Hematopoietic multipotent progenitor cell (in vitro differentiated cells): ENCODE measurements around the gene MYO1A. TPM values are rescaled to one million over a fixed set of nuclear protein-coding genes. Genes with fewer than 3 reads are reported as not detected.
"Not testable (repeated sequence)": the region's sequence is repeated elsewhere in the genome, so short reads cannot be mapped to it uniquely, and the experiment has no call there.

Source experiments
- DNase-seq, 3 donors: peaks; one replicate each; pipeline ENCODE4 v3.0.0-alpha.2; 2011 to 2015; ENCODE audit warnings: low read depth in 2 of 3, low spot score in 2 of 3
- total RNA-seq: library from RNA; depleted of rRNA; stranded (reverse); fragments of >200 nt; gene quantifications from one replicate; pipeline ENCODE4 v1.2.3, GENCODE V29; 2012

MYO1A gene
- total RNA-seq, 1 donor = under 0.01 TPM

GRCh38 chr12:56996793-56997545, 53.0 kb downstream of the MYO1A start:
- DNase-seq = no peak

- DNase-seq = no peak
Observed at GRCh38 chr12:56995930-56996496, 53.9 kb downstream of the MYO1A start.

- DNase-seq = no peak
Observed at GRCh38 chr12:56995201-56995929, 54.6 kb downstream of the MYO1A start.

DNA sequence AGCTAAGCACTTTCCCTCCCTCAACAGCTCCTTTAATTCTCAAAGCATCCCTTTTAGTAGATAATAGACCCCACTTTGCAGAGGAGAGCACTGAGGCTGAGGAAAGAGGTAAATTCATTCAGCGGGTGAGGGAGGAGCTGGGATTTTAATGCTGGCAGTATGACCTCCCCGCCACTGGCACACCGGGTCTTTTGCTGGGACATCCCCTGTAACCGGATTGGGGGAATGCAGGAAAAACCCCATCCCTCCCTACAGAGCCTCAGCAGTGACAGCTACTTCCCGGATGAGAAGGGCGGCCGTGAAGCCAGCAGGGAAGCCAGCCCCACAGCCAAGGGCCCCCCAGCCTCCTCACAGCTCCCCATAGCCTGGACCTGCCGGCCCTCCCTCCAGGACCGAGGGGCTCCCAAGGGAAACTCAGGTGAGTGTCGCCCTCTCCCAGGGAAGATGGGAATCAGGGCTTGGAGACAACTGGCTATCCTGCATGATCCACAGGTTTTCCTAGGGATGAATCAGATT, 55.6 kb downstream of the MYO1A start:
- no peak for DNase-seq

DNA sequence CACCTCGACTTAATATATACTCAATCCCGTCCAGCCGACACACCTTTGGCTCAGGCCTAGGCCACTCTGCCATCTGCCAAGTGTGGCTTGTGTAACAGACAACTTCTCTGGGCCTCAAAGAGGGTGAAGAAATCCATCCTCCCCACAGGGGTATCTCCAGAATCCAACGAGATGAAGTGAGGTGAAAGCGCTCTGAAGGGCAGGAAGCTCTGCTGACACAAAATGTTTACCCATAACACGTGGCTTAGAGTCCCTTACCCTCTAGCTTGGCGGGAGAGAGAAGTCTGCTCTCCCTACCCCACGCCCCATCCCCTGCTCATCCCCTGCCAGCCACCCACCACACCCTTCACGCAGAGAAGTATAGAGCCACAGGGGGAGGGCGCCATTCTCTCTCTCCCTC, 56.6 kb downstream of the MYO1A start:
- DNase-seq = no peak

DNA sequence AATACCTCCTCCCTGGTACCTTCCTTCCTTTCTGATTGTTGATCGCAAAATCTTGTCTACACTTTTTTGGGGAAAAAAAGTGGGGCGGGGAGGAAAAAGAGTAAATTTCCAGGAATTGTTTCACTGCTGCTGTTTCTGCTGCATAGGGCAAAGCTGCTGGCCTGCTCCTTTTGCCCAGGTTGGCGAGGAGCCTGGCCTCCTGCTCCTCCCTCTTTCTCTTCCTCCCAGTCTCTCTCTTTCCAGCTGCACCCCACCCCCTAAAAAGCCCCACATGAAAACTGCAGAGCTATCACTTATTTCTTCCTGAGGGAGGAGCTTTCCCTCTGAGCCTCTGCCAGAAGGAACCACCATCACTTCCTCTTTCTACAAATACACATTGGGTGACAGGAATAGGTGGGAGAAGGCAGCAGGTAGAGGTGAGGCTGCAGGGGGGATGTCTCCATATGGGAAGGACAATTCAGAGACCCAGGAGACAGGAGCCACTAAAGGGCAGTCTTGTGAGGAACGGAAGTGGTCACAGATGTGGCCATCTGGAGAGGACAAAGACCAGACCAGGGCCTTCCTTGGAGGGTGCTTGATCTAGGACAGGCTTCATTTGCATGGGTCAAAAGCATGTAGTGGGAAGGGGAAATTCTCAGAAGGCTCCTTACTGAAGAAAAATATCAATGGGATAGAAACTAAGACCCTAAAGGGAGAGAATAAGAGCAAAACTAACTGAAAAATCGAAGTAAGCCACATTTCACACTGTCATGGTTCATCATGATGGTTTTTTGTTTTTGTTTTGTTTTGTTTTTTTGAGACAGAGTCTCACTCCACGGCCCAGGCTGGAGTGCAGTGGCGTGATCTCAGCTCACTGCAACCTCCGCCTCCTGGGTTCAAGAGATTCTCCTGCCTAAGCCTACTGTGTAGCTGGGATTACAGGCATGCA, 58.3 kb downstream of the MYO1A start:
- DNase-seq = peak in 2 of 3 donors; percentile 28 to 35

DNA sequence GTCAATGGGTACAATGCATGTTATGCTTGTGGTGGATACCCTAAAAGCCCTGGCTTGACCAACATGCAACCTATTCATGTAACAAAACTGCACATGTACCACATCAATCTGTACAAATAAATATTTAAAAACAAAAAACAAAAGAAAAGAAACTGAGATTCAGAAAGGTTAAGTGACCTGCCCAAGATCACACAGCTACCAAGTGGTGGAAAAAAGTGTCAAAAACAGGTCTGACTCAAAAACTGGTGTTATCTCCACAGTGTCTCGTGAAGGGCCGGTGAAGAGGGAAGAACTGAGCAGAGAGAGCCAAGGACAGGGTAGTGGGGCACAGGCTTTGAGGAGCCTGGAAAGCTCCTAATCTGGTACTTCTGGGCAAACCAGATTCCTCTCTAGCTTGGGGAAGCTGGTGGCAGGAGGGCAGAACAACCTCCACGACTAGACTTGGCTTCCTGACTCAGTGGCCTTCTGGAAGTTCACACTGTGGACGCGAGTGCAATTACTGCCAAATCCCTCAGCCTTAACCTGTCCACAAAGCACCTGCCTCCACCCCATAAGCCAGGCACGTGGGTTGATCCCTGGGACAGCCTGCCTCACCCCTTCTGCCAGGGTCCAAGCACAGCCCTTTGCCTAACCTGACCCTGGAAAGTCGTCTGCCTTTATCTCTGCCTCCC, 59.1 kb downstream of the MYO1A start:
- DNase-seq = no peak

- DNase-seq = no peak
Observed at GRCh38 chr12:56989861-56990610, 59.9 kb downstream of the MYO1A start.

GRCh38 chr12:56988207-56988739, 61.7 kb downstream of the MYO1A start:
- peak in 2 of 3 donors; percentile 56 to 83 for DNase-seq

- peak; percentile 54 to 74 (median 56) for DNase-seq
Observed at GRCh38 chr12:56987551-56988053, 62.3 kb downstream of the MYO1A start.

- DNase-seq = no peak
Observed at GRCh38 chr12:56987011-56987410, 62.9 kb downstream of the MYO1A start.

DNA sequence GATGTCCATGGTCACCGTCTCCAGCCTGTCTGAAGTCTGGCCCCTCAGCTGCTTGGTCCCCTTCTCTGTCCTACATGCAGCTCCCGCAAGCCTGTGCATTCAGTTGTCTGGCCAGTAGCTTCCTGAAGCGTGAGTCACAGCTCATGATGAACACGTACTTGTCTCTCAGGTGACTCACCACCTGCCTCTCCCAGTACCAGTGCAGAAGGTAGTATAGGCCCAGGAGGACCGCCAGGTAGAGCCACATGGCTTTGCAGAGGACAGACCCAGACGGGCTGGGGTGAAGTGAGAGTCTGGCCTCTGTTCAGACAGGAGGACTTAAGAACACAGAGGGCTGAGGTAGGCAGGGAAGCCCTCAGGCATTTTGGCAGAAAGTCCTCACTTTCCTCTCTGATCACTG, 64.2 kb downstream of the MYO1A start:
- DNase-seq = not testable (repeated sequence)

- no peak for DNase-seq
Observed at GRCh38 chr12:56983386-56983785, 66.5 kb downstream of the MYO1A start.

- DNase-seq = not testable (repeated sequence)
Observed at GRCh38 chr12:56982578-56983236, 67.2 kb downstream of the MYO1A start.

- DNase-seq = no peak
Observed at GRCh38 chr12:56980941-56981530, 68.9 kb downstream of the MYO1A start.

GRCh38 chr12:56980268-56980667, 69.7 kb downstream of the MYO1A start:
- no peak for DNase-seq

DNA sequence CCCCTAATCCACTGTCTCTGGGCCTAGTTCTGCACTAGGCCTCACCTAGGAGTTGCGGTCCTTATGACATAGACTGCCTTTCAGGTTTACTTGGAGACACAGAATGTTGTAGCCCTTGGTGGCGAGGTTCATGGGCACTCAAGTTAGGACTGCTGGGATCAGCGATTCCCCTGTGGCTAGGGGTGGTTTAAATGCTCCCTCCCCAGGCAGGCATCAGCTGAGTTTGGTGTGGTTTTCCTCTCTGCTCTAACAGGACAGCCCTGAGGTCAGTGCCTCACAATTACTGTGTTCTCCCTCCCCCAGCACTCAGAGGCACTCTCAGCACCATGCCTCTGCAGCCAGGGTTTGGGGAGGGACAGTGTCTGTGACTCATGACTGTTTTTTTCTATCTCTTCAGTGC, 70.3 kb downstream of the MYO1A start:
- DNase-seq = no peak
